A549 (cell line): ENCODE results near the gene DOK5.

Source experiments
- CTCF ChIP-seq: fragments of >200 bp; sonication (Bioruptor Twin); formaldehyde crosslinking; IDR thresholded peaks from 3 replicates; pipeline ENCODE4 v1.5.1; 2016
- E2F6 ChIP-seq: IDR thresholded peaks from 2 replicates; pipeline ENCODE4 v1.6.1; 2012; ENCODE audit warnings: low read depth, borderline replicate concordance
- REST ChIP-seq: fragments of 200-600 bp; sonication (generic); IDR thresholded peaks from 2 replicates; pipeline ENCODE4 v1.6.1; 2016; ENCODE audit warnings: antibody characterized with exemption, mild to moderate bottlenecking, moderate library complexity

GRCh38 chr20:54514028-54514607 is 38.7 kb downstream of the DOK5 start:
- no peak for TF ChIP-seq REST
- TF ChIP-seq CTCF, result no peak
- no peak for TF ChIP-seq E2F6
